Coronary artery (tissue), 2 donors: Measurements from ENCODE around the gene GABRA6.

Experiments used
- DNase-seq: peaks from one replicate; pipeline ENCODE4 v3.0.0-alpha.2; 2017; ENCODE audit warnings: low spot score
- H3K27ac ChIP-seq, 2 donors: fragments of 200-600 bp; sonication (generic); one replicate each; pipeline ENCODE4 v1.5.1; 2016 to 2019
- H3K4me3 ChIP-seq: fragments of 200-600 bp; sonication (generic); 2 replicates; pipeline ENCODE4 v1.5.1; 2016; ENCODE audit warnings: mild to moderate bottlenecking, moderate library complexity
- TF ChIP-seq, protein P1 (sequence below): fragments of 200-600 bp; sonication (generic); IDR thresholded peaks from one replicate; pipeline ENCODE4 v1.5.1; 2019; ENCODE audit warnings: antibody characterized with exemption

GABRA6 gene

DNA sequence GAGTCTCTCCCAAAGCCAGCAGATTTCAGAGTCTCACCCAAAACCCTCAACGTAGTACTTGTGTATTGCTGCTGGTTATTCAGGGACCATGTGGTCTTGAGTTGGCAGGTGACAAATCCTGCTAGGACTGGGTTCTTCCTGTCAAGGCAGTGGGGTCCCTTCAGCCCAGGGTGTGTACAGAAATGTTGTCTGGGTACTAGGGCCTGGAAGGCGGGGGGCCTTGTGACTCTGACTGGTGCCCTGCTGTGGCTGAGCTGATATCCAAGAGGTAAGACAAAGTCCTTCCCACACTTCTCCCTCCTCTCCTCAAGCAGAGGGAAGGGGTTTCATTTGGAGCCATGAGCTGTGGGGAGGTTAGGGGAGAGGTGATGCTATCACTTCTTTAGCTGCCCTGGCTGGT is 58.8 kb downstream of the GABRA6 start:
- no peak overlapping the region for H3K4me3 ChIP-seq
- TF ChIP-seq, protein P1, sequence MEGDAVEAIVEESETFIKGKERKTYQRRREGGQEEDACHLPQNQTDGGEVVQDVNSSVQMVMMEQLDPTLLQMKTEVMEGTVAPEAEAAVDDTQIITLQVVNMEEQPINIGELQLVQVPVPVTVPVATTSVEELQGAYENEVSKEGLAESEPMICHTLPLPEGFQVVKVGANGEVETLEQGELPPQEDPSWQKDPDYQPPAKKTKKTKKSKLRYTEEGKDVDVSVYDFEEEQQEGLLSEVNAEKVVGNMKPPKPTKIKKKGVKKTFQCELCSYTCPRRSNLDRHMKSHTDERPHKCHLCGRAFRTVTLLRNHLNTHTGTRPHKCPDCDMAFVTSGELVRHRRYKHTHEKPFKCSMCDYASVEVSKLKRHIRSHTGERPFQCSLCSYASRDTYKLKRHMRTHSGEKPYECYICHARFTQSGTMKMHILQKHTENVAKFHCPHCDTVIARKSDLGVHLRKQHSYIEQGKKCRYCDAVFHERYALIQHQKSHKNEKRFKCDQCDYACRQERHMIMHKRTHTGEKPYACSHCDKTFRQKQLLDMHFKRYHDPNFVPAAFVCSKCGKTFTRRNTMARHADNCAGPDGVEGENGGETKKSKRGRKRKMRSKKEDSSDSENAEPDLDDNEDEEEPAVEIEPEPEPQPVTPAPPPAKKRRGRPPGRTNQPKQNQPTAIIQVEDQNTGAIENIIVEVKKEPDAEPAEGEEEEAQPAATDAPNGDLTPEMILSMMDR = no peak
- DNase-seq = no peak
- H3K27ac ChIP-seq = no peak overlapping the region

DNA sequence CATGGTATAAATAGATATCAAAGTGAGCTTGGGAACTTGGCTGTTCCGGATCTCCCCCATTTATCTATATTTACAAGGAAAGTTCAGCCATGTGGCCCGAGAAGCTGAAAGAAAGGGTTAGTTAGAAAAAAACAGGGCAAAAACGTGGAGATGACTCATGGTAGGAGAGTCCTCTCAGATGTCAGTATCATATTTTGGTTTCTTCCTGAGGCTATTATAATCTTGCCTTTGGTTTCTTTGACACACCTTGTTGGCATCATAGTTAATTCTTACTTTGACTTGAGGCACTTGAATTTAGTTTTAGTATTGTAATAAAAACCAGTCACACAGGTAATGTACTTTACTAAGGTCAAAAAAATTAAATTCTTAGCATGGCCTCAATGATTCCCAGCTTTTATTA is 59.9 kb downstream of the GABRA6 start:
- TF ChIP-seq, protein P1 = no peak
- no peak overlapping the region for H3K27ac ChIP-seq
- DNase-seq = no peak
- H3K4me3 ChIP-seq = no peak overlapping the region

DNA sequence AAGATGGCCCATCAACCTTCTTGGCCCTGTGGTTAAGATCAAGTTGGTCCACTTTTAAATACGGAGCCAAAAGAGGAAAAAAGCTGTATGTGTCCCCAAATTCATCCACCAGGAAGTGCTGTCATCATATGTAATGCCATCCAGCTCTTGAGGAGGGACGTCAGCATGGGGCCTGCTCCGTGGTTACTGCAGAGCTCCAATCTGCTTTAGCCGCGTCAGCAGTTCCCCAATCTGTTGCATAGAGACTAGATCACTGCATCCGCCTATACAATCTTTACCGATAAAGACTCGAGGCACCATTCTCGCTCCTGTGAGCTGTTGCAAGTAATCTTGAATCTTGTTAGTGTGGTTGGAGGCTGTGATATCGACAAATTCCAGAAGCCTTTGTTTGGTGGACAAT is 65.7 kb downstream of the GABRA6 start:
- Histone ChIP-seq H3K27ac (no peak overlapping the region), H3K4me3 (no peak overlapping the region)
- TF ChIP-seq, protein P1 = no peak
- DNase-seq = no peak
